Karpas-422 (cell line): ENCODE measurements around the gene ACO1. TPM values are rescaled to one million over a fixed set of nuclear protein-coding genes. Genes with fewer than 3 reads are reported as not detected.

Experiments
- DNase-seq: peaks from one replicate; pipeline ENCODE4 v3.0.0-alpha.2; 2015
- H2AFZ ChIP-seq: fragments of 200-600 bp; sonication (generic); 2 replicates; pipeline ENCODE4 v1.6.1; 2014; ENCODE audit warnings: antibody characterized with exemption, low read length, mixed read lengths
- H3K27ac ChIP-seq: fragments of 200-600 bp; sonication (generic); 2 replicates; pipeline ENCODE4 v1.5.1; 2014; ENCODE audit warnings: mild to moderate bottlenecking, low read length, moderate library complexity
- H3K27me3 ChIP-seq: fragments of 200-600 bp; sonication (generic); 2 replicates; pipeline ENCODE4 v1.6.1; 2014; ENCODE audit warnings: low read length, mixed read lengths
- H3K36me3 ChIP-seq: fragments of 200-600 bp; sonication (generic); 2 replicates; pipeline ENCODE4 v1.6.1; 2014; ENCODE audit warnings: low read length, mixed read lengths; ENCODE audit not compliant: insufficient read depth
- H3K4me1 ChIP-seq: fragments of 200-600 bp; sonication (generic); 2 replicates; pipeline ENCODE4 v1.6.1; 2014; ENCODE audit warnings: mild to moderate bottlenecking, low read length, mixed read lengths
- H3K4me2 ChIP-seq: fragments of 200-600 bp; sonication (generic); 2 replicates; pipeline ENCODE4 v1.6.1; 2014; ENCODE audit warnings: low read length, low read depth, mild to moderate bottlenecking; ENCODE audit not compliant: poor library complexity, severe bottlenecking
- H3K4me3 ChIP-seq: fragments of 200-600 bp; sonication (generic); 2 replicates; pipeline ENCODE4 v1.5.1; 2014; ENCODE audit warnings: mild to moderate bottlenecking, antibody characterized with exemption, low read length, mixed read lengths
- H3K79me2 ChIP-seq: fragments of 200-600 bp; sonication (generic); 2 replicates; pipeline ENCODE4 v1.6.1; 2014; ENCODE audit warnings: mild to moderate bottlenecking, low read length, mixed read lengths
- H3K9ac ChIP-seq: fragments of 200-600 bp; sonication (generic); 2 replicates; pipeline ENCODE4 v1.6.0; 2014; ENCODE audit warnings: low read length
- H3K9me2 ChIP-seq: fragments of 200-600 bp; sonication (generic), shearing (Covaris generic); replicated peaks from 2 replicates; pipeline ENCODE4 v1.6.0; 2014; ENCODE audit warnings: mild to moderate bottlenecking, low read length, moderate library complexity; ENCODE audit not compliant: insufficient read depth
- H3K9me3 ChIP-seq: fragments of 300-700, 200-600 bp; sonication (generic); 2 replicates; pipeline ENCODE4 v1.6.1; 2014; ENCODE audit warnings: low read length, mixed read lengths
- H4K20me1 ChIP-seq: fragments of 200-600 bp; sonication (generic); 2 replicates; pipeline ENCODE4 v1.6.1; 2014; ENCODE audit warnings: mild to moderate bottlenecking, antibody characterized with exemption, low read length, low read depth; ENCODE audit not compliant: insufficient read depth
- total RNA-seq: library from RNA; depleted of rRNA; stranded (reverse); fragments of >200 nt; shearing (Covaris generic); gene quantifications from 2 replicates; pipeline ENCODE4 v1.2.3, GENCODE V29; 2014; ENCODE audit warnings: low replicate concordance

The ACO1 gene
- total RNA-seq, 1 experiment from 2014 or later, result 7.9 TPM

DNA sequence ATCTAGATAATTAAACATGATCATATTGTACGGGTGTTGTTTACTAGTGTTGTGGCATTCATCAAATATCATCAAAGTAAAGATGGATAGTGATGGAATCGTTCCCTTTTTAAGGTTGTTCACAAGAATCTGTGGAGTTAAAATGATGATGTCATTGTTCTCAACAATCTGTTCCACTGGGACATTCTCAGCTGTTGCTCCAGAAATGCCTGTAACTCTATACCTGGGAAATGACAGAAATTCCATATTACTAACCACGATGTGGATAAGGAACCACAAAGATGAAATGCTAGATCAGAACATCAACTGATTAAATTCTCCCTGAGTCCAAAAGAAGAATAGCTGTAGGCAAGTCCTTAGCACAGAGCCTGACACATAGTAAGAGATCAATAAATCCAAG, 103.5 kb downstream of the ACO1 start:
- Histone ChIP-seq H4K20me1 (no peaks in the 10 kb centered on the region), H3K4me3 (no peak overlapping the region), H3K4me2 (no peak overlapping the region), H3K27ac (no peak overlapping the region), H3K36me3 (peaks cover 7% of the 10 kb centered on the region; the same call in 1 of the 2 replicates), H2AFZ (no peak overlapping the region), H3K9me2 (no peaks in the 10 kb centered on the region), H3K9me3 (no peaks in the 10 kb centered on the region), H3K4me1 (peaks cover 11% of the 10 kb centered on the region), H3K79me2 (no peaks in the 10 kb centered on the region), H3K27me3 (no peaks in the 10 kb centered on the region), H3K9ac (no peak overlapping the region)
- DNase-seq, result no peak

DNA sequence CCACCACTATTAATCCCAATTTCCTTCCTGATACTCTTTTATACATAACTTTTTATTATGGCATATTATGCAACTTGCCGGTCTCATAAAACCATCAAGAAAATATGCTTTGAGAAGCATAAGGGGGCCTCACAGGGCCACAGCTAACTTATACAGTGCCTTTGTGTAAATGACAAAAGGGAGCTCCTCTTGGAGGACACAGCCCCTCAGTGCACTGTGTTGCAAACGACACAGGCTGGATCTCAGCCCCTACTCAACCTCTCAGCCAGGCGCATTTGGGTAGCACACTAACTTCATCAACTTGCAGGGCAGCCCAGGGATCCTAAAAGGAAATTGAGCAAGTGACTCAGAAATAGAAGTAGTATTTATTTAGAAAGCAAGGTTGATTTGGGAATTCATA, 106.2 kb downstream of the ACO1 start:
- Histone ChIP-seq H3K4me2 (no peak overlapping the region), H2AFZ (no peak overlapping the region), H4K20me1 (no peaks in the 10 kb centered on the region), H3K27me3 (no peaks in the 10 kb centered on the region), H3K36me3 (no peaks in the 10 kb centered on the region; the same call in 1 of the 2 replicates), H3K9me2 (no peaks in the 10 kb centered on the region), H3K9ac (no peak overlapping the region), H3K9me3 (no peaks in the 10 kb centered on the region), H3K27ac (no peak overlapping the region), H3K4me1 (no peaks in the 10 kb centered on the region), H3K79me2 (no peaks in the 10 kb centered on the region), H3K4me3 (no peak overlapping the region)
- DNase-seq, result no peak

GRCh38 chr9:32497921-32498320, 113.5 kb downstream of the ACO1 start:
- Histone ChIP-seq H3K36me3 (peaks cover 7% of the 10 kb centered on the region; the same call in 1 of the 2 replicates), H3K4me1 (no peaks in the 10 kb centered on the region)

GRCh38 chr9:32500768-32501167, 116.3 kb downstream of the ACO1 start:
- Histone ChIP-seq H3K4me2 (no peak overlapping the region), H3K36me3 (peaks cover 7% of the 10 kb centered on the region; the same call in 1 of the 2 replicates), H3K9me3 (no peaks in the 10 kb centered on the region), H3K27me3 (no peaks in the 10 kb centered on the region), H3K79me2 (peaks cover 6% of the 10 kb centered on the region; the same call in 1 of the 2 replicates), H3K4me3 (no peak overlapping the region), H3K9me2 (no peaks in the 10 kb centered on the region), H2AFZ (no peak overlapping the region), H3K27ac (no peak overlapping the region), H4K20me1 (no peaks in the 10 kb centered on the region), H3K9ac (no peak overlapping the region), H3K4me1 (no peaks in the 10 kb centered on the region)
- DNase-seq, result no peak

More at GRCh38 chr9:32497921-32498320, 113.5 kb downstream of the ACO1 start:
- H3K27me3 ChIP-seq, result no peaks in the 10 kb centered on the region
- no peaks in the 10 kb centered on the region for H4K20me1 ChIP-seq
- H2AFZ ChIP-seq, result no peak overlapping the region
- H3K9me2 ChIP-seq, result no peaks in the 10 kb centered on the region
- no peak overlapping the region for H3K4me2 ChIP-seq
- no peak overlapping the region for H3K9ac ChIP-seq
- no peak overlapping the region for H3K27ac ChIP-seq
- H3K79me2 ChIP-seq, result peaks cover 3% of the 10 kb centered on the region; the same call in 1 of the 2 replicates
- H3K9me3 ChIP-seq, result no peaks in the 10 kb centered on the region
- DNase-seq, result no peak
- H3K4me3 ChIP-seq, result no peak overlapping the region

DNA sequence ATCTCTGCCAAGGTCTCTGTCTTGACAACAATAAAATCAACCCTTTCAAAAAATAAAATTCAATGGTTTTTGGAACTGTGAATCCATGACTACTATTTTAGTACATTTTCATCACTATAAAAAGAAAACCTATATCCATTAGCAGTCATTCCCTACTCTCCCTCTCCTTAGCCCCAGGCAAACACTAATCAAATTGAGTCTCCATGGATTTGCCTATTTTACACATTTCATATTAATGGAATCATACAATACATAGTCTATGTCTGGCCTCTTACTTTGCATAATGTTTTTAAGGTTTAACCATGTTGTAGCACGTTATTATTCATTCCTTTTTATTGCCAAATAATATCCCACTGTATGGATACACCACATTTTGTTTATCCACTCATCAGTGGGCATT, 117.4 kb downstream of the ACO1 start:
- no peaks in the 10 kb centered on the region for H3K9me3 ChIP-seq
- no peaks in the 10 kb centered on the region for H3K9me2 ChIP-seq
- H3K79me2 ChIP-seq, result peaks cover 12% of the 10 kb centered on the region
- H3K4me2 ChIP-seq, result no peak overlapping the region
- no peaks in the 10 kb centered on the region for H4K20me1 ChIP-seq
- no peak overlapping the region for H2AFZ ChIP-seq
- H3K4me1 ChIP-seq, result no peaks in the 10 kb centered on the region
- no peak for DNase-seq
- no peak overlapping the region for H3K4me3 ChIP-seq
- H3K27ac ChIP-seq, result no peak overlapping the region
- no peak overlapping the region for H3K9ac ChIP-seq
- H3K36me3 ChIP-seq, result peaks cover 5% of the 10 kb centered on the region; the same call in 1 of the 2 replicates
- H3K27me3 ChIP-seq, result no peaks in the 10 kb centered on the region

DNA sequence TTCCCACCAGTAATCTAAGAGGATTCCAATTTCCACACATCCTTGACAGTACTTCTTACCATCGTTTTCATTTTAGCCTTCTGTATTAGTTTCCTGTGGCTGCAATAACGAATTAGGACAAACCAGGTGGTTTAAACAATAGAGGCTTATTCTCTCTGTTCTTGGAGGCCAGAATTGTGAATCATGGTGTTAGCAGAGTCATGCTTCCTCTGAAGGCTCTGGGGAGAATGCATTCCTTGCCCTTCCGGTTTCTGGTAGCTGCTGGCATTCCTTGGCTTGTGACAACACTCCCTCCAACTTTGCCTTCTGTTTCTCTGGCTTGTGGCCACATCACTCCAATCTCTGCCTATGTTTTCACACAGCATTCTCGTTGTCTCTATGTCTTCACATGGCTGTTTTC, 118.0 kb downstream of the ACO1 start:
- Histone ChIP-seq H3K27me3 (no peaks in the 10 kb centered on the region), H3K4me1 (no peaks in the 10 kb centered on the region), H3K9me2 (no peaks in the 10 kb centered on the region), H3K9ac (no peak overlapping the region), H3K27ac (no peak overlapping the region), H3K79me2 (peaks cover 15% of the 10 kb centered on the region), H3K4me3 (no peak overlapping the region), H3K9me3 (no peaks in the 10 kb centered on the region), H3K36me3 (peaks cover 4% of the 10 kb centered on the region; the same call in 1 of the 2 replicates), H4K20me1 (no peaks in the 10 kb centered on the region), H3K4me2 (no peak overlapping the region), H2AFZ (no peak overlapping the region)
- DNase-seq, result no peak

DNA sequence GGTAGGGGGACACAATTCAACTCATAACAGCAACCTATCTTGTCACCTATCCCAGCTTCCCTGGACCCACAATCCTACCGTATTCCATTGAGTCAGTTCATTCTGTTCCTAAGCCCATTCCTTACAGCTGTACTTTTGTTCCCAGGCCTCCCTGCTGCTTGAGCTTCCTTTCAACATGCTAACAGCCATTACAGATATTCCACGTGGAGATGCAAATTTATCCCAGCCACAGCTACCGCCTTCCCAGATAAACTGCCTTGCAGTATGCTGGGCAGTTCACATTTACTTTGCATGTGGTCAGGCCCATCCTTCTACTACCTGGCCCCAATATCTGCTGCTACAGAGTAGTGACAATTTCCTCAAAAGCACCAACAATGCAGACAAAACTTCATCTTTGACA, 118.6 kb downstream of the ACO1 start:
- no peak overlapping the region for H2AFZ ChIP-seq
- no peak overlapping the region for H3K9ac ChIP-seq
- no peak for DNase-seq
- no peaks in the 10 kb centered on the region for H3K27me3 ChIP-seq
- no peaks in the 10 kb centered on the region for H3K9me3 ChIP-seq
- H3K4me3 ChIP-seq, result no peak overlapping the region
- H3K79me2 ChIP-seq, result peaks cover 19% of the 10 kb centered on the region
- H3K9me2 ChIP-seq, result no peaks in the 10 kb centered on the region
- no peaks in the 10 kb centered on the region for H4K20me1 ChIP-seq
- H3K36me3 ChIP-seq, result peaks cover 4% of the 10 kb centered on the region; the same call in 1 of the 2 replicates
- no peak overlapping the region for H3K27ac ChIP-seq
- no peak overlapping the region for H3K4me2 ChIP-seq
- no peaks in the 10 kb centered on the region for H3K4me1 ChIP-seq
